HCT116 (cell line): ENCODE results near the gene PAPPA2. TPM values are rescaled to one million over a fixed set of nuclear protein-coding genes. Genes with fewer than 3 reads are reported as not detected.

Experiments
- ATAC-seq: fragments of 200-7000 bp; cut with Tn5 transposase; 2 replicates; pipeline ENCODE4 v1.9.1; 2020; ENCODE audit warnings: mild to moderate bottlenecking, moderate library complexity
- BruUV-seq: library from RNA; stranded (reverse); fragments of 400-500 nt; replicated peaks from 2 replicates; lab custom pipeline; 2021; lab: Mats Ljungman, UMichigan
- CTCF ChIA-PET: fragments of 300-600 bp; sonication (Branson Sonifier 250); formaldehyde crosslinking; loops from one replicate; lab custom pipeline; 2021; ENCODE audit warnings: antibody characterized with exemption; lab: Charles Lee
- POLR2A ChIA-PET: fragments of 300-600, 350-600 bp; sonication (Branson Sonifier 250); formaldehyde crosslinking; loops from one replicate; lab custom pipeline; 2021; ENCODE audit warnings: antibody characterized with exemption; lab: Charles Lee
- RAD21 ChIA-PET, 2 experiments: fragments of 300-600 bp; sonication (Branson Sonifier 250); formaldehyde crosslinking; loops; one replicate each; lab custom pipeline; 2023; ENCODE audit warnings: low total read pairs in 2 of 2; ENCODE audit not compliant: uncharacterized antibody in 2 of 2, unreplicated experiment in 2 of 2, low non-redundant PET in 1 of 2; lab: Charles Lee
- DNase-seq: peaks from one replicate; pipeline ENCODE4 v3.0.0-alpha.2; 2010; ENCODE audit warnings: low read depth, low spot score
- H2AFZ ChIP-seq: fragments of 200-600 bp; shearing (Covaris generic), sonication (generic); 2 replicates; pipeline ENCODE4 v1.6.1; 2017; ENCODE audit warnings: low read depth, mixed run types, mixed read lengths, antibody characterized with exemption, low read length; ENCODE audit not compliant: poor library complexity, severe bottlenecking
- H3K27ac ChIP-seq: 2 replicates; pipeline ENCODE4 v1.5.1; 2012; ENCODE audit warnings: low read depth, low read length
- H3K27me3 ChIP-seq: fragments of 200-600 bp; sonication (generic); 2 replicates; pipeline ENCODE4 v1.6.1; 2016; ENCODE audit warnings: mixed run types, low read length, mixed read lengths; ENCODE audit not compliant: insufficient read depth
- H3K36me3 ChIP-seq, 2 experiments: fragments of 200-500 bp in 1 of 2; fragments of 200-600 bp in 1 of 2; sonication (Bioruptor generic) in 1 of 2; sonication (generic) in 1 of 2; 2 replicates each; pipeline versions ENCODE4 v1.5.1 to v1.6.1; 2014 to 2016; ENCODE audit warnings: low read length in 2 of 2, inconsistent platforms in 1 of 2, mixed read lengths in 1 of 2, mixed run types in 1 of 2; ENCODE audit not compliant: insufficient read depth in 2 of 2, control insufficient read depth in 1 of 2
- H3K4me1 ChIP-seq, 2 experiments: fragments of 200-600 bp in 1 of 2; sonication (generic) in 1 of 2; 2 replicates each; pipeline versions ENCODE4 v1.5.1 to v1.6.1; 2012 to 2017; ENCODE audit warnings: low read length in 2 of 2, inconsistent platforms in 1 of 2, mild to moderate bottlenecking in 1 of 2, mixed read lengths in 1 of 2, mixed run types in 1 of 2, moderate library complexity in 1 of 2; ENCODE audit not compliant: insufficient read depth in 2 of 2, control insufficient read depth in 1 of 2
- H3K4me2 ChIP-seq: fragments of 200-600 bp; sonication (generic); 2 replicates; pipeline ENCODE4 v1.6.1; 2017; ENCODE audit warnings: mixed run types, low read length, mixed read lengths
- H3K4me3 ChIP-seq, 2 experiments: fragments of 200-600 bp in 1 of 2; sonication (generic) in 1 of 2; replicated peaks in 1 of 2; 2 replicates each; pipeline ENCODE4 v1.5.1; 2011 to 2016; ENCODE audit warnings: low read length in 2 of 2, control low read depth in 1 of 2, low read depth in 1 of 2, mild to moderate bottlenecking in 1 of 2, mixed read lengths in 1 of 2, mixed run types in 1 of 2
- H3K79me2 ChIP-seq: fragments of 200-600 bp; sonication (generic); 2 replicates; pipeline ENCODE4 v1.6.1; 2017; ENCODE audit warnings: mild to moderate bottlenecking, mixed run types, low read length, moderate library complexity, mixed read lengths; ENCODE audit not compliant: insufficient read depth
- H3K9ac ChIP-seq: fragments of 200-600 bp; sonication (generic); 2 replicates; pipeline ENCODE4 v1.6.1; 2016; ENCODE audit warnings: low read length, mixed read lengths
- H3K9me2 ChIP-seq: fragments of 200-600 bp; sonication (generic), shearing (Covaris generic); 2 replicates; pipeline ENCODE4 v1.6.1; 2017; ENCODE audit warnings: mixed run types, mild to moderate bottlenecking, moderate library complexity; ENCODE audit not compliant: insufficient read depth
- H3K9me3 ChIP-seq, 2 experiments: fragments of 200-500 bp in 1 of 2; fragments of 200-600 bp in 1 of 2; sonication (Bioruptor generic) in 1 of 2; sonication (generic) in 1 of 2; 2 replicates each; pipeline ENCODE4 v1.6.1; 2014 to 2017; ENCODE audit warnings: low read length in 2 of 2, mixed read lengths in 2 of 2, inconsistent platforms in 1 of 2, low read depth in 1 of 2, mild to moderate bottlenecking in 1 of 2, mixed run types in 1 of 2, moderate library complexity in 1 of 2; ENCODE audit not compliant: control insufficient read depth in 1 of 2, insufficient read depth in 1 of 2
- H4K20me1 ChIP-seq: fragments of 200-600 bp; sonication (generic), shearing (Covaris generic); 2 replicates; pipeline ENCODE4 v1.6.1; 2017; ENCODE audit warnings: mixed run types, mild to moderate bottlenecking, moderate library complexity; ENCODE audit not compliant: insufficient read depth
- CTCF ChIP-seq, 3 experiments: fragments of 200-600 bp in 1 of 3; sonication (generic) in 1 of 3; IDR thresholded peaks in 2 of 3; conservative IDR thresholded peaks in 1 of 3; 2 replicates each; pipeline ENCODE4 v1.5.1; 2012 to 2017; ENCODE audit warnings: low read depth in 2 of 3, low read length in 2 of 3, antibody characterized with exemption in 1 of 3, borderline replicate concordance in 1 of 3, control low read depth in 1 of 3, mild to moderate bottlenecking in 1 of 3, mixed read lengths in 1 of 3, mixed run types in 1 of 3, moderate library complexity in 1 of 3; ENCODE audit not compliant: insufficient read depth in 1 of 3
- EGR1 ChIP-seq: IDR thresholded peaks from 2 replicates; pipeline ENCODE4 v1.6.1; 2012; ENCODE audit warnings: low read depth
- ELF1 ChIP-seq: IDR thresholded peaks from 2 replicates; pipeline ENCODE4 v1.6.1; 2012; ENCODE audit warnings: low read depth, borderline replicate concordance
- EZH2 ChIP-seq: fragments of 200-600 bp; sonication (generic); IDR thresholded peaks from 2 replicates; pipeline ENCODE4 v1.6.1; 2017; ENCODE audit warnings: antibody characterized with exemption, mixed run types
- EZH2phosphoT487 ChIP-seq: fragments of 200-600 bp; IDR thresholded peaks from 2 replicates; pipeline ENCODE4 v1.6.1; 2018; ENCODE audit warnings: antibody characterized with exemption, borderline replicate concordance
- MAX ChIP-seq: IDR thresholded peaks from 2 replicates; pipeline ENCODE4 v1.6.1; 2012
- SP1 ChIP-seq: IDR thresholded peaks from 2 replicates; pipeline ENCODE4 v1.6.1; 2012; ENCODE audit warnings: low read depth
- SRF ChIP-seq: IDR thresholded peaks from 2 replicates; pipeline ENCODE4 v1.6.1; 2012; ENCODE audit warnings: low read depth
- YY1 ChIP-seq: IDR thresholded peaks from 2 replicates; pipeline ENCODE4 v1.6.1; 2011; ENCODE audit warnings: low read length, low read depth, moderate library complexity, mild to moderate bottlenecking; ENCODE audit not compliant: insufficient replicate concordance; ENCODE audit errors: extremely low read depth
- ZBTB33 ChIP-seq: IDR thresholded peaks from 2 replicates; pipeline ENCODE4 v1.6.1; 2011; ENCODE audit warnings: mild to moderate bottlenecking, low read length, moderate library complexity; ENCODE audit not compliant: insufficient replicate concordance; ENCODE audit errors: extremely low read depth
- intact Hi-C: fragments of 100-400 bp; cut with micrococcal nuclease; formaldehyde crosslinking; loops from 2 replicates; pipeline ENCODE4 v1.10.0; 2022
- total RNA-seq: library from RNA; stranded (reverse); gene quantifications from one replicate; pipeline ENCODE4 v1.2.1, GENCODE V29; 2021; ENCODE audit not compliant: unreplicated experiment

Gene PAPPA2
- total RNA-seq, 1 experiment from 2014 or later = not detected

- no peaks in the 10 kb centered on the region for H3K9me2 ChIP-seq
- intact Hi-C loops = no loop called here
- no peak for ATAC-seq
- ChIA-PET RAD21 (no interaction called here), POLR2A (no interaction called here), CTCF (no interaction called here)
- no peaks in the 10 kb centered on the region for H3K9me3 ChIP-seq
- no peak for TF ChIP-seq ELF1
- TF ChIP-seq SRF = no peak
- no peak for TF ChIP-seq EGR1
- TF ChIP-seq SP1 = no peak
- TF ChIP-seq CTCF (IDR thresholded peaks at IDR 0.05 in 2 of 3, conservative IDR thresholded peaks at IDR 0.05 in 1 of 3; ENCODE audit: borderline replicate concordance in 1 of 3, insufficient read depth in 1 of 3, low read depth in 2 of 3, low read length in 2 of 3) = no peak
- no peak for TF ChIP-seq EZH2
- no peak for TF ChIP-seq ZBTB33
- TF ChIP-seq EZH2phosphoT487 = no peak
- TF ChIP-seq YY1 = no peak
- TF ChIP-seq MAX = no peak
- no peak overlapping the region for H3K4me3 ChIP-seq
- H3K36me3 ChIP-seq = no peaks in the 10 kb centered on the region
- H3K4me1 ChIP-seq = no peaks in the 10 kb centered on the region
- peaks cover 31% of the 10 kb centered on the region for H3K27me3 ChIP-seq
- no TSS peak for BruUV-seq
- H3K27ac ChIP-seq = no peak overlapping the region
- no peak overlapping the region for H3K4me2 ChIP-seq
- H3K9ac ChIP-seq = no peak overlapping the region
- no peak overlapping the region for H2AFZ ChIP-seq
- H4K20me1 ChIP-seq = no peaks in the 10 kb centered on the region
- no peaks in the 10 kb centered on the region for H3K79me2 ChIP-seq
- DNase-seq = no peak
Measured at GRCh38 chr1:176765608-176766007, 302.6 kb downstream of the PAPPA2 start.
